GM12872 (cell line): ENCODE results near the gene CUX1.

Experiments used
- CTCF ChIP-seq: IDR thresholded peaks from 3 replicates; pipeline ENCODE4 v1.5.1; 2011; ENCODE audit warnings: low read depth, mild to moderate bottlenecking, low read length, moderate library complexity; ENCODE audit not compliant: insufficient read depth

The CUX1 gene

GRCh38 chr7:102312317-102312716 lies 494.9 kb downstream of the CUX1 start:
- TF ChIP-seq CTCF = no peak

GRCh38 chr7:102313997-102314780 lies 496.8 kb downstream of the CUX1 start:
- TF ChIP-seq CTCF = no peak

- TF ChIP-seq CTCF = peak; percentile 23; the same call in 1 of the 3 replicates
Measured at GRCh38 chr7:102317231-102318059, 500.0 kb downstream of the CUX1 start.

- no peak for TF ChIP-seq CTCF
Measured at GRCh38 chr7:102318482-102318971, 501.1 kb downstream of the CUX1 start.

- no peak for TF ChIP-seq CTCF
Measured at GRCh38 chr7:102319671-102320070, 502.2 kb downstream of the CUX1 start.

- TF ChIP-seq CTCF = no peak
Measured at GRCh38 chr7:102320181-102320580, 502.8 kb downstream of the CUX1 start.

- TF ChIP-seq CTCF = no peak
Measured at GRCh38 chr7:102320601-102321350, 503.4 kb downstream of the CUX1 start.
